Urinary bladder (tissue), 4 donors: ENCODE data around the gene SPOCK1. TPM values are rescaled to one million over a fixed set of nuclear protein-coding genes. Genes with fewer than 3 reads are reported as not detected.

Experiments used
- DNase-seq: peaks from one replicate; pipeline ENCODE4 v3.0.0-alpha.2; 2015; ENCODE audit errors: extremely low spot score
- H3K27ac ChIP-seq: one replicate; pipeline ENCODE4 v1.5.1; 2013; ENCODE audit warnings: low read depth, mild to moderate bottlenecking, moderate library complexity
- H3K36me3 ChIP-seq: one replicate; pipeline ENCODE4 v1.6.1; 2013; ENCODE audit warnings: mild to moderate bottlenecking, moderate library complexity; ENCODE audit not compliant: insufficient read depth
- H3K4me1 ChIP-seq: one replicate; pipeline ENCODE4 v1.6.1; 2013; ENCODE audit warnings: mild to moderate bottlenecking, moderate library complexity; ENCODE audit not compliant: insufficient read depth
- H3K4me3 ChIP-seq: one replicate; pipeline ENCODE4 v1.5.1; 2013; ENCODE audit warnings: low read depth, low read length
- WGBS: extraction: QIAGEN DNeasy Blood & Tissue Kit; methylation state at CpG from one replicate; pipeline ENCODE4 v1.1.7; 2013; 5-methylcytosine and 5-hydroxymethylcytosine counted together
- polyA plus RNA-seq: library from polyadenylated mRNA; stranded (reverse); fragments of 200-250 nt; gene quantifications from one replicate; pipeline ENCODE4 v1.2.3, GENCODE V29; 2013
- total RNA-seq: library from RNA; depleted of rRNA; stranded (reverse); fragments of >200 nt; gene quantifications from one replicate; pipeline ENCODE4 v1.2.3, GENCODE V29; 2014
- donor health status: healthy with polysubstance abuse.
- donor health status: healthy.

Gene SPOCK1
- total and polyA plus RNA-seq, 2 donors = 8.9 to 11.2 TPM

DNA sequence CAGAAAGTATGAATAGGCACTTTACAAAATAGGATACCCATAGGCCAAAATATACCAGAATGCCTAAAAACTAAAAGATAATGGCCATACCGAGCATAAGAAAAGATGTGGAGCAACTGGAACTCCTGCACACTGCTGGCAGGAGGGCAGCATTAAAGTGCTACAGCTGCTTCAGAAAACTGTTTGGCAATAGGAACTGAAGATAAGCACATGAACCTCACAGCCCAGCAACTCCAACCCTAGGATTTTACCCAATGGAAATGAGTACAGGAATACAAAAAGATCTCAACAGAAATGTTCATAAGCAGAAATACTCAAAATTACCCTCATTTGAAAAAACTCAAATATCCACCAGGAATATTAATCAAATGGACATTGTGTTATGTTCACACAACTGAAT lies 209.3 kb downstream of the SPOCK1 start:
- Histone ChIP-seq H3K4me1 (no peaks in the 10 kb centered on the region), H3K27ac (no peak overlapping the region), H3K4me3 (no peak overlapping the region), H3K36me3 (no peaks in the 10 kb centered on the region)
- 88% methylated on average over 1 of the region's 1 CpG for WGBS
- no peak for DNase-seq

DNA sequence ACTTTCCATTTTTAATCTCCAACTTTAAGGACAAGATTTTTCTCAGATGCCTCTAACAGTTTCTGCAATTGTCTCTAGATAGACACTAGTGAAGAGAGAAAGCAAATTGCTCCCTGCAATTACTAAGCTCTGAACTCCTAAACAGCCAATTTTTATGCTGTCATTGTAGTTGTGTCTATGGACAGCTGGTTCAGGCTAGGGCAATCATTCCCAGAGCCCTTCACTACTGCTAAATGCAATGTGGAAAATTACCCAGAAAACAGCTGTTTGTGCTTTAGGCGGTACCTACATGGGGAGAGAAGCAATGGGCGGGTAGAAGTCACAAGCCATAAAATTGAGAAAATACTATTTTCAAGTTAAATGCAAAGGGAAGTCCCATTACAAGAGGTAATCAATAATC lies 211.6 kb downstream of the SPOCK1 start:
- Histone ChIP-seq H3K36me3 (no peaks in the 10 kb centered on the region), H3K27ac (no peak overlapping the region), H3K4me1 (no peaks in the 10 kb centered on the region), H3K4me3 (no peak overlapping the region)
- no peak for DNase-seq
- 81% methylated on average over 2 of the region's 2 CpGs for WGBS

DNA sequence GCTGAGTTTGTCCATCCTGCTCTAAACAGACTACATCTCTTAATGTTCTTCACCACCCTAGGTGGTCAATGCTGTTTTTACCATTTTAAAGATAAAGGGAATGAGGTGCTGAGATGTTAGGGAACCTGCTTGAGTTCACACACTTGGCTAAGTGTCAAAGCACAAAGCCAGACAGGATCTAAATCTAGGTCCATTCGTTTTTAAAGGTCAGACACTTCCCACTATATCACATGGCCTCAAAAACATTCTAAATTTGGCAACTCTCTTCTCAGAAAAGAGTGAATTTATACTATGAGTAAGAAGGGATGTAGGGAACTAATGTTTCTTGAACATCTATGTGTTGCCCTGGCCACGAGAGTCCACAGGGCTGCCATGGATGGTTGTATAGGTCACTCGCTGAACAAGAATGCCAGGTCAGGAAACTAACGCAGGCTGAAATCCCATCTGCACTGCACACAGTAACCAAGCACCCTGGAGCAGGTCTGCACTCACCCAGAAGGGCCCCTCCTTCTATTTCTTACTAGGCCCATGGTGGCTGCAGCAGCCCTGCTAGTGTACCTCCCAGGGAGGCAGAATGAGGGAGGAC lies 213.0 kb downstream of the SPOCK1 start:
- Histone ChIP-seq H3K36me3 (no peaks in the 10 kb centered on the region), H3K4me3 (no peak overlapping the region), H3K4me1 (no peaks in the 10 kb centered on the region), H3K27ac (no peak overlapping the region)
- DNase-seq = no peak
- 70% methylated on average over 4 of the region's 4 CpGs for WGBS

DNA sequence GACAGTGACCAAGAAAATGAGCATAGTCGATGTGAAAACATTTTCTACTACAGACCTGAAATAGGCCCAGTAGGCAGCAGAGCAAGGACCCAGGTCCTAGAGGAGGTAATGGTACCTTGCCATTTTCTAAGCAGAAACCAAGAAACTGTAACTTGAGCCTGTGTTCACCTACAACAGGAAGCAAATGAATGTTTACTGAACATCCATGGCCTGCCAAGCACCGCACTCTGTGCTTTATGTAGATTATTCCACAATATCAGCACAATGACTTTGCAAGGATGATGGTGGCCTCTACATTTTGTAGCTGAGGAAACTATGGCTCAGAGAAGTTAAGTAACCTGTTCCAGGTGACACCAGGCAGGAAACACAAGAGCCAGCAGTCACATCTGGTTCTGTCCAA lies 215.3 kb downstream of the SPOCK1 start:
- no peak for DNase-seq
- no peaks in the 10 kb centered on the region for H3K4me1 ChIP-seq
- no peaks in the 10 kb centered on the region for H3K36me3 ChIP-seq
- WGBS = 91% methylated on average over 2 of the region's 2 CpGs
- H3K27ac ChIP-seq = no peak overlapping the region
- no peak overlapping the region for H3K4me3 ChIP-seq

DNA sequence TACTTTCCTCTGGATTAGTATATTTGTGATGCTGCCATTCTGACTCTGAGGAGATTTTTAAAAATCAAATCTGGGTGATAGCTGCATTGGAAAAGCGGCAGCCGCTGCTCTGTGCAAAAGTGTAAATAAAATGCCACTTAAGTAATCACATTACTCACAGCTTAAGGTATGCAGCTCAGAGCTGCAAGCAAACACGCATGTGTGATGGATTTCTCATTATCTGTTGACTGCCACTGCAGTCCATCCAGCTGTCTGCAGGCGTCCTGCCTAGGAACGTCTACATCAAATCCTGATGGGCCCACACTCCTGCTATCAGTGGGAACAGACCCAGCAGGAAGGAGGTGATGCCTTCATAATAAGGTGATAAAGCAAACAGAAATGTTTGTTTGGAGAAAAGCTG lies 216.9 kb downstream of the SPOCK1 start:
- Histone ChIP-seq H3K4me3 (no peak overlapping the region), H3K36me3 (no peaks in the 10 kb centered on the region), H3K4me1 (no peaks in the 10 kb centered on the region), H3K27ac (no peak overlapping the region)
- 41% methylated on average over 5 of the region's 5 CpGs for WGBS
- no peak for DNase-seq

DNA sequence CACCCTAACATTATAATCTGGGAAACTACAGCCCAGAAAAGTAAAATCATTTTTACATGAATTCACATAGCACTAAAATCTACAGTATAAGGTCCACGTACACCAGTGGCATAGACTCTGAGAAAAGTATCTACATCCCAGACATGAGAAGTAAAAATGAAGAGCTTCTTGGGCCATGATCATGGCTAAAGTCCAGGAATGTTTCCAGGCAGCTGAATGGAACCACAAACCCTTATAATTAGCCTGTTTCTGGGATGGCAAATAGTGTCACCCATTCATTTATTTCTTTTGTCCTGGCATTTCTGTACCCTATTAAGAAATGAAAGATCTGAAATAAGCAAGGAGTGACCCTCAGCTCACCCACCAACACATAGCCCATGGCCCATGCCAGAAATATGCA lies 217.9 kb downstream of the SPOCK1 start:
- H3K27ac ChIP-seq = no peak overlapping the region
- WGBS = 71% methylated on average over 1 of the region's 1 CpG
- no peaks in the 10 kb centered on the region for H3K36me3 ChIP-seq
- H3K4me1 ChIP-seq = no peaks in the 10 kb centered on the region
- DNase-seq = no peak
- no peak overlapping the region for H3K4me3 ChIP-seq

DNA sequence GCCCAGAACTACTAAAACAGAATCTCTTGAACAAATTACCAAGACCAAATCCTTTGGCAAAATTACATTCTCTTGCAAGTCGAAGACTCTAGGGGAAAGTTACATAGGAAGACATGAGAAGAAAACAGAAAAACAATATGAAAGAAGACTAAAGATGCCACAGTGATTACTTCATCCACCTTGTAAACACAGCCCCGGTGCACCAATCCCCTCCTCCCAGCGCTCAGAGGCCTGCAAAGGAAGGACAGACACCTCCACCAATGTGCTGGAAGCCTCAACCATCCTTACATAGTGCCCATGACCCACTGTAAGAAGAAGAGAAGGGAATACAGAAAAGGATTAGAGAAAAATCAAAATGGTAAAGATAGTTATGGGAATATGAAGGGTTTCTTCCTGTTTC lies 218.5 kb downstream of the SPOCK1 start:
- H3K4me3 ChIP-seq = no peak overlapping the region
- H3K4me1 ChIP-seq = no peaks in the 10 kb centered on the region
- no peak overlapping the region for H3K27ac ChIP-seq
- H3K36me3 ChIP-seq = no peaks in the 10 kb centered on the region
- WGBS = 55% methylated on average over 3 of the region's 3 CpGs
- no peak for DNase-seq

DNA sequence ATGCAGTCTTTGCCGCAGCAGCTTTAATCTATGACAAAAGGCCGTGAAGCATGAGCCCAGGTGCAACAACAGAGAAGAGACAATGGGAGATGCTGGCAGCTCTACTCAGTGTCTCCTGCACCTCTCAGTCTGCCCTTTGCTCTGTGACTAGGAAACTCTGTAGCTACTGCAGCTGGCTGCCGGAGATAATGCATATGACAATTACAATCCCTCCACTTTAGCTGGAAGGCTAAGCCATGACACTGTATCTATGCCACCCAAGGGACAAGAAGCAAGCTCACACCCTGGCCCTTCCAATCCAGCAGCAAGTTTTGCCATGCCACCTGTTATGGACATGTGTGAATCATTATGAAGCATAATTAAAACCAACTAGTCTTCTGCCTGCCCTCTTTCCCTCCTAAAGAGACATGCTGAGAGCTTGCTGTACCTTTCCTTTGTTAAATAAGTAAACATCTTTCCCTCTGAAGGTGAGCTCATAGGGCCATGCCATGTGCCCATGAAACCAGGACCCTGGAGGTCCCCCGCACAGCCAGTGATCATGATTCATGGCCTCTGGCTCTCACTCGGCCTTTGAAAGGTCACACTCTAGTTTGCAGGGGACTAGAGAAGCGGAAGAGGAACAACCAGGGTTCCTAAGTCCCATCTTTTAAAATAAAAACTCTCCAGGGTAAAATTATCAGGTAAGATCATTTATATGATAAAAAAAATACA lies 219.4 kb downstream of the SPOCK1 start:
- Histone ChIP-seq H3K4me1 (no peaks in the 10 kb centered on the region), H3K36me3 (no peaks in the 10 kb centered on the region), H3K4me3 (no peak overlapping the region), H3K27ac (no peak overlapping the region)
- WGBS = 87% methylated on average over 6 of the region's 6 CpGs
- no peak for DNase-seq

DNA sequence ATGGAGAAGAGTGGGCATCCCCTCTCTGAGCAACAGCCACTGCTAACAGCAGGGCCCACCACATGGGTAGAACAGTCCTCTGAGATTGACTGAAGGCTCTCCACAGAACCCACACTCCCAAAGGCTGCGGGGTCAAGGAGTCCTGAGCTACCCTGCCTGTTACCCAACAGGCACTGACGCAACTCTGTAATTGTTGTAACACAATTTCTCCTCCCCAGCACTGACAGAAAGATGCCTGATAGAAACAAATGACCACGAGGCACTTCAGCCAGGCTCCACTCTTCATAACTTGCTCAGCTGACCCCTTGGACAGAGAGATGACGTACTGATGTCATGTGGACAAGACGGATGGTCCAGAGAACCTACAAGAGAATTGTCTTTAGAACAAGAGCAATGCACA lies 220.7 kb downstream of the SPOCK1 start:
- 91% methylated on average over 5 of the region's 5 CpGs for WGBS
- H3K4me1 ChIP-seq = no peaks in the 10 kb centered on the region
- H3K4me3 ChIP-seq = no peak overlapping the region
- H3K27ac ChIP-seq = no peak overlapping the region
- DNase-seq = no peak
- no peaks in the 10 kb centered on the region for H3K36me3 ChIP-seq

DNA sequence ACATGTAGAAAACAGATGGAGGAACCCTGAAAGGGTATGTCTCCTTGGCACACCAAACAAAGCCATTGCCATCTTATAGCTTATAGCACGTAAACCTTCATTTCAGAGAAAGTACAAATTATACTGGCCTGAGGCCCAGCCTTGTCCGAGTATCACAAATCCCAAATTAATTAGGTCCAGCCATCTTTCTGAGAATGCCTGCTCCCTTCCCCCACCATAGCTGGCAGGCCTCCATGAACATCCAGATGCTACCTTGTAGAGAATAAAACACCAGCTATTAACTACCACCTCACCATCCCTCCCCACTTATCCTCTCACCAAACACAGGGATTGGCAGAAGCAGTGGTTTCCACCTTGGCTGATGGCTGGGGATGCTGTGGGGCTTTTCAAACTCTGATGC lies 224.0 kb downstream of the SPOCK1 start:
- WGBS = 80% methylated on average over 2 of the region's 2 CpGs

DNA sequence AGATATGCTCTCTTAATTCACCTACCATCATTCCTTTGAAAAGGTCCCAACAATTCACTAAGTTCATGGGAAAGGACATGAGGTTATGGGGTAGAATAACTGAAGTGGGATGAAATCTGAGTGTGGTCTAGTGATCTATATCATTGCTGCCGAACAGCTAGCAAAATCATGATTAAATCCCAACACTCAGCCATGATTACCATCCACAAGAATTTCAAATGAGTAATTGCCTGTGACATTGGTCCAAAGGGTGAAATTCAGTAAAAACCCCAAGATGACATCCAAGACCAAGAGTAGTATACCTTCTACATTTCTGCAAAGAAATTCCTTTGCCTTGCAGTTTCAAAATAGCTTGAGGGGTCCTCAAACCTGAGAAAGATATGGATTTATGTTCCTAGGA lies 225.6 kb downstream of the SPOCK1 start:
- WGBS = 72% methylated on average over 1 of the region's 1 CpG
- H3K36me3 ChIP-seq = no peaks in the 10 kb centered on the region
- no peak for DNase-seq

More for the DNA sequence above, 224.0 kb downstream of the SPOCK1 start:
- H3K4me3 ChIP-seq = no peak overlapping the region
- no peak for DNase-seq
- H3K27ac ChIP-seq = no peak overlapping the region
- H3K36me3 ChIP-seq = no peaks in the 10 kb centered on the region
- H3K4me1 ChIP-seq = no peaks in the 10 kb centered on the region

DNA sequence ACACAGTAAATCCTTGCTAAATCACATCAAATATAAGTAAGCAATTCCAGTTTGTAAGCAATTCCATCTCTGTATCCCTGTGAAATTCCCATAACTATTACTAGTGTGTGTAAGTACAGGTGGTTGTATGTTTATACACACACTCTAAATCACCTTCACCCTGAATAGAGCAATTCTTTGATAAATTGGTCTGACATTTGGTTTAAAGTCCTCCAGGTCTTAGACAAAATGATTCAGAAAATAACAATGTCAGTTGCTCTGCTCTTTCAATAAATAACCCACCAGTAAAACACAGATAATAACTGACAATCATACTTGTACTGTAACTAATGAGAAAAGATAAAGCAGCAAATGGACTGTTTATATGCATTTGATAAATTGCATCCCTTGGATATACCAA lies 226.3 kb downstream of the SPOCK1 start:
- H3K36me3 ChIP-seq = no peaks in the 10 kb centered on the region
- H3K4me1 ChIP-seq = no peaks in the 10 kb centered on the region
- no peak for DNase-seq
- H3K27ac ChIP-seq = no peak overlapping the region
- H3K4me3 ChIP-seq = no peak overlapping the region

More for the DNA sequence above, 225.6 kb downstream of the SPOCK1 start:
- H3K27ac ChIP-seq = no peak overlapping the region
- no peak overlapping the region for H3K4me3 ChIP-seq
- H3K4me1 ChIP-seq = no peaks in the 10 kb centered on the region

DNA sequence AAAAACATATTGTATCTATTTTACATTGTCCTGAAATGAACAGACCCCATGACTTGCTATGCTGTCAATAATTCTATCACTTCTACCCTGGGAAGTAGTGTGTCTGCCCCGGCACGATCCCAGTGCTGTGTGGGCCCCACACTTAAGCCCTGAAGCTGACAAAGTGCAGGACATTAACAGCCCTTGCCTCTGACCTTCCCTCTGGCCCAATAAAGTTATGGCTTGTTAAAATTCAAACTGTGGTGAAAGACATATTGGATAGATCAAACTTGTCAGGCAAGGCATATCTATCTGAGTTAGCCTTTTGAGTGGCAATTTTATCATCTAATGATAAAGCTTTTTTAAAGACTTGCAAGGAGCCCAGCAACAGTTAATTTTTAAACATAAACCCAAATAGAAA lies 229.2 kb downstream of the SPOCK1 start:
- Histone ChIP-seq H3K27ac (no peak overlapping the region), H3K4me1 (no peaks in the 10 kb centered on the region), H3K4me3 (no peak overlapping the region), H3K36me3 (no peaks in the 10 kb centered on the region)
- WGBS = 63% methylated on average over 2 of the region's 2 CpGs
- no peak for DNase-seq

DNA sequence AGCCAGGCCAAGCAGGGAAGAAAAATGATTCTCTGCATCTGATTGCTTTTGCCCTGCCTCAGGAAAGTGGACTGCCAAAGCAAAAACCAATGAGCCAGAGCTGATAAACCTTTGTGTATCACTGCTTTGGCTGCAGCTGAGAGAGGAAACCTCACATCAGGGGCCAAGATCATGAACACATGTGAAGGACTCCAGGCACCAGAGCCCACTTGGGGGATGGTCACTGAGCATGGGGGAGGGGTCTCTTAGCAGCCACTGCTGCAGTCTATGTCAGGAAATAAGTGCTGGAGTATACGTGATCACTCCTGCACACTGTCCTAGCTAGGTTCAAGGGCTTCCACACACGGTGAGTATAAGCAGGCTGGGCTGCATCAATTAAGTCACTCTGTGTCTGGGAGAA lies 229.9 kb downstream of the SPOCK1 start:
- no peak for DNase-seq
- WGBS = 20% methylated on average over 2 of the region's 2 CpGs
- H3K4me1 ChIP-seq = no peaks in the 10 kb centered on the region
- H3K4me3 ChIP-seq = no peak overlapping the region
- no peaks in the 10 kb centered on the region for H3K36me3 ChIP-seq
- no peak overlapping the region for H3K27ac ChIP-seq
